Upper lobe of right lung (tissue), 1 donor: Measurements from ENCODE around the gene AMPD2. TPM values are rescaled to one million over a fixed set of nuclear protein-coding genes. Genes with fewer than 3 reads are reported as not detected.

Experiments
- ATAC-seq: fragments of 200-7000 bp; cut with Tn5 transposase; one replicate; pipeline ENCODE4 v1.9.1; 2020; ENCODE audit warnings: mild to moderate bottlenecking, moderate library complexity
- DNase-seq: peaks from one replicate; pipeline ENCODE4 v3.0.0-alpha.2; 2020
- H3K27ac ChIP-seq: fragments of 200-600 bp; one replicate; pipeline ENCODE4 v1.8.0; 2022
- H3K27me3 ChIP-seq: fragments of 200-600 bp; one replicate; pipeline ENCODE4 v1.8.0; 2022; ENCODE audit warnings: mild to moderate bottlenecking
- H3K36me3 ChIP-seq: fragments of 200-600 bp; one replicate; pipeline ENCODE4 v1.8.0; 2022
- H3K4me1 ChIP-seq: fragments of 200-600 bp; one replicate; pipeline ENCODE4 v1.8.0; 2022
- H3K4me3 ChIP-seq: fragments of 200-600 bp; one replicate; pipeline ENCODE4 v1.8.0; 2022; ENCODE audit warnings: mild to moderate bottlenecking
- H3K9me3 ChIP-seq: fragments of 200-600 bp; one replicate; pipeline ENCODE4 v1.8.0; 2022
- CTCF ChIP-seq: fragments of 200-600 bp; IDR thresholded peaks from one replicate; pipeline ENCODE4 v1.8.0; 2022; ENCODE audit warnings: antibody characterized with exemption
- intact Hi-C: fragments of 100-400 bp; cut with DNase I; formaldehyde crosslinking; loops from one replicate; pipeline ENCODE4 v1.11.0; 2022
- total RNA-seq: library from RNA; stranded (reverse); fragmentation: NEBNext Ultra II Directional; extraction: Animal tissue kit (Norgen Biotek cat#: 25700); gene quantifications from one replicate; pipeline ENCODE4 v1.2.1, GENCODE V29; 2021
- donor health status: DM: no; HTN: yes; CAD: no; lungs with severe emphysema.

AMPD2 gene
- total RNA-seq, 1 donor from 2014 or later: 56.9 TPM

GRCh38 chr1:109641861-109642260, 22.2 kb downstream of the AMPD2 start:
- no peak for ATAC-seq

GRCh38 chr1:109642626-109643025, 23.0 kb downstream of the AMPD2 start:
- intact Hi-C loops: loop anchor here (5.0 kb wide), 1 partner anchor 130 kb away; no protein-coding TSS in a partner anchor
- no peak for TF ChIP-seq CTCF
- no peak overlapping the region for H3K27ac ChIP-seq
- H3K4me3 ChIP-seq: no peak overlapping the region
- H3K4me1 ChIP-seq: peaks cover 3% of the 10 kb centered on the region
- DNase-seq (no peak), ATAC-seq (no peak)
- H3K36me3 ChIP-seq: no peaks in the 10 kb centered on the region
- no peaks in the 10 kb centered on the region for H3K9me3 ChIP-seq
- no peaks in the 10 kb centered on the region for H3K27me3 ChIP-seq

More at GRCh38 chr1:109641861-109642260, 22.2 kb downstream of the AMPD2 start:
- Histone ChIP-seq H3K4me1 (peaks cover 3% of the 10 kb centered on the region), H3K9me3 (no peaks in the 10 kb centered on the region), H3K36me3 (no peaks in the 10 kb centered on the region), H3K4me3 (no peak overlapping the region), H3K27me3 (no peaks in the 10 kb centered on the region), H3K27ac (no peak overlapping the region)
- intact Hi-C loops: loop anchor here (5.0 kb wide), 1 partner anchor 130 kb away; no protein-coding TSS in a partner anchor
- DNase-seq: no peak
- TF ChIP-seq CTCF: no peak

GRCh38 chr1:109643385-109644230, 24.0 kb downstream of the AMPD2 start:
- H3K4me1 ChIP-seq: peaks cover 3% of the 10 kb centered on the region
- no peaks in the 10 kb centered on the region for H3K27me3 ChIP-seq
- DNase-seq: peak; percentile 93
- no peak overlapping the region for H3K27ac ChIP-seq
- peak; percentile 87 for TF ChIP-seq CTCF
- ATAC-seq: peak; percentile 93
- no peaks in the 10 kb centered on the region for H3K9me3 ChIP-seq
- H3K36me3 ChIP-seq: no peaks in the 10 kb centered on the region
- H3K4me3 ChIP-seq: no peak overlapping the region
- intact Hi-C loops: loop anchor here (5.0 kb wide), 1 partner anchor 129 kb away; no protein-coding TSS in a partner anchor

GRCh38 chr1:109644670-109645069, 25.0 kb downstream of the AMPD2 start:
- no peak for ATAC-seq
- H3K4me3 ChIP-seq: no peak overlapping the region
- DNase-seq: peak; percentile 16
- H3K27me3 ChIP-seq: no peaks in the 10 kb centered on the region
- H3K36me3 ChIP-seq: no peaks in the 10 kb centered on the region
- no peak overlapping the region for H3K27ac ChIP-seq
- TF ChIP-seq CTCF: no peak
- peaks cover 3% of the 10 kb centered on the region for H3K4me1 ChIP-seq
- intact Hi-C loops: loop anchor here (5.0 kb wide), 1 partner anchor 128 kb away; no protein-coding TSS in a partner anchor
- H3K9me3 ChIP-seq: no peaks in the 10 kb centered on the region

- Histone ChIP-seq H3K4me3 (no peak overlapping the region), H3K36me3 (no peaks in the 10 kb centered on the region), H3K4me1 (no peaks in the 10 kb centered on the region), H3K27ac (no peak overlapping the region), H3K27me3 (no peaks in the 10 kb centered on the region), H3K9me3 (no peaks in the 10 kb centered on the region)
- intact Hi-C loops: no loop called here
- peak; percentile 33 for TF ChIP-seq CTCF
- DNase-seq (no peak), ATAC-seq (no peak)
These were observed 29.9 kb downstream of the AMPD2 start for GRCh38 chr1:109649491-109649914.
